ENCODE results near the gene EML5. TPM values are rescaled to one million over a fixed set of nuclear protein-coding genes. Genes with fewer than 3 reads are reported as not detected.

Gene EML5
- total RNA-seq, 1 donor from 2014 or later, result 2.4 TPM

DNA sequence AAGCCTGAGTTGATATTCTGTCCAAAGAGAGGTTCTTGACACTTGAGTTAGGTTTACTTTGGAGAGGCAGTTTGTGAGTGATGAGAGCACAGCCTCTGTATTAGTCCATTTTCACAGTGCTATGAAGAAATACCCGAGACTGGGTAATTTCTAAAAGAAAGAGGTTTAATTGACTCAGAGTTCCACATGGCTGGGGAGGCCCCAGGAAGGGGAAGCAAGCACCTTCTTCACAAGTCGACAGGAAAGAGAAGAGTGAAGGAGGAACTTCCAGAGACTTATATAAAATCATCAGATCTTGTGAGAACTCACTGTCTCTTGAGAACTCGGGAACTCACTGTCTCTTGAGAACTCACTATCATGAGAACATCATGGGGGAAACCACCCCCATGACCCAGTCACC lies 224.6 kb downstream of the EML5 start:
- peaks cover 59% of the 10 kb centered on the region for H3K36me3 ChIP-seq
- ATAC-seq, result no peak

GRCh38 chr14:88565427-88565826 lies 227.3 kb downstream of the EML5 start:
- intact Hi-C loops (cut with DNase I), result no loop called here
- Histone ChIP-seq H3K9me3 (no peaks in the 10 kb centered on the region), H3K4me1 (peaks cover 19% of the 10 kb centered on the region), H3K4me3 (no peak overlapping the region), H3K36me3 (peaks cover 32% of the 10 kb centered on the region), H3K27ac (no peak overlapping the region), H3K27me3 (ENCODE audit: low read depth) (no peaks in the 10 kb centered on the region)
- DNase-seq, result no peak
- TF ChIP-seq CTCF (IDR thresholded peaks at IDR 0.05), result no peak
- ATAC-seq, result no peak

More for the DNA sequence above, 224.6 kb downstream of the EML5 start:
- no peaks in the 10 kb centered on the region for H3K9me3 ChIP-seq
- intact Hi-C loops (cut with DNase I), result no loop called here
- H3K27me3 ChIP-seq (ENCODE audit: low read depth), result no peaks in the 10 kb centered on the region
- no peak overlapping the region for H3K27ac ChIP-seq
- H3K4me3 ChIP-seq, result no peak overlapping the region
- DNase-seq, result no peak
- no peak for TF ChIP-seq CTCF (IDR thresholded peaks at IDR 0.05)
- peaks cover 19% of the 10 kb centered on the region for H3K4me1 ChIP-seq

GRCh38 chr14:88563845-88564244 lies 228.9 kb downstream of the EML5 start:
- DNase-seq (no peak), ATAC-seq (no peak)
- Histone ChIP-seq H3K27me3 (ENCODE audit: low read depth) (no peaks in the 10 kb centered on the region), H3K4me1 (peaks cover 19% of the 10 kb centered on the region), H3K36me3 (peaks cover 16% of the 10 kb centered on the region), H3K9me3 (no peaks in the 10 kb centered on the region), H3K4me3 (peak overlapping the region; percentile 86), H3K27ac (peak overlapping the region; percentile 90)
- intact Hi-C loops (cut with DNase I), result no loop called here
- TF ChIP-seq CTCF (IDR thresholded peaks at IDR 0.05), result no peak

- TF ChIP-seq CTCF (IDR thresholded peaks at IDR 0.05), result no peak
- H3K27me3 ChIP-seq (ENCODE audit: low read depth), result no peaks in the 10 kb centered on the region
- intact Hi-C loops (cut with DNase I), result no loop called here
- peak; percentile 87 for DNase-seq
- ATAC-seq, result peak; percentile 99
- peak within 1 kb of the TSS; percentile 86 for H3K4me3 ChIP-seq
- H3K9me3 ChIP-seq, result no peaks in the 10 kb centered on the region
- peak within 1 kb of the TSS; percentile 90 for H3K27ac ChIP-seq
- peaks cover 8% of the 10 kb centered on the region for H3K36me3 ChIP-seq
- peaks cover 19% of the 10 kb centered on the region for H3K4me1 ChIP-seq
Measured at GRCh38 chr14:88562831-88563686, 229.7 kb downstream of the EML5 start, which contains the start of gene ZC3H14. TSS of gene ZC3H14 (plus strand) at chr14:88563037. CDS start at chr14:88563134, 97 bp downstream.

DNA sequence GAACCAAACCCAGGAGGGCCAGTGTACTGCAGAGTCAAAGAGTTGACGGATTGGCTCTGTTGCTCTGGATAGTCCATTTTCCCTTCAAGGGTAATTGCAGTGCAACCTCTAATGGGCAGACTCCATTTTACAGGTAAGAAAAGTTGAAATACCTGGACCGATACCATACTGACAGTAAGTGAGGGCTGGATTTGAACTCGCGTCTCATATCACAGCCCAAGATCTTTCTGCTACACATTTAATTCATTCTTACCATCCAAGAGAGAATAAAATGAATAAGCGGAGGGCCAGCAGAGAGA lies 230.3 kb downstream of the EML5 start:
- H3K9me3 ChIP-seq, result no peaks in the 10 kb centered on the region
- ATAC-seq, result no peak
- intact Hi-C loops (cut with DNase I), result no loop called here
- H3K4me3 ChIP-seq, result peak overlapping the region; percentile 86
- peak overlapping the region; percentile 90 for H3K27ac ChIP-seq
- DNase-seq, result no peak
- H3K4me1 ChIP-seq, result peaks cover 19% of the 10 kb centered on the region
- no peaks in the 10 kb centered on the region for H3K27me3 ChIP-seq (ENCODE audit: low read depth)
- peaks cover 4% of the 10 kb centered on the region for H3K36me3 ChIP-seq
- no peak for TF ChIP-seq CTCF (IDR thresholded peaks at IDR 0.05)

Other genes with a start within 250 kb of the EML5 start
- 47.6 TPM for gene PTPN21, start 237.9 kb downstream of the EML5 start, total RNA-seq
- 67.3 TPM for gene ZC3H14, start 229.9 kb downstream of the EML5 start, total RNA-seq
- 12.1 TPM for gene TTC8, start 31.7 kb upstream of the EML5 start, total RNA-seq